PFSK-1 (cell line): Measurements from ENCODE around the gene MEGF9.

ENCODE experiments used
- FOXP2 ChIP-seq: optimal IDR thresholded peaks from 2 replicates; pipeline ENCODE3; 2011; ENCODE audit warnings: borderline replicate concordance, control low read depth, inconsistent platforms; ENCODE audit not compliant: insufficient read depth; ENCODE audit errors: extremely low read length, extremely low read depth
- POLR2AphosphoS5 ChIP-seq: IDR thresholded peaks from 2 replicates; pipeline ENCODE4 v1.6.1; 2012; ENCODE audit warnings: low read depth, mild to moderate bottlenecking, control low read depth, low read length, moderate library complexity
- SIN3A ChIP-seq: IDR thresholded peaks from 2 replicates; pipeline ENCODE4 v1.6.1; 2012; ENCODE audit warnings: mild to moderate bottlenecking, low read length, moderate library complexity, borderline replicate concordance; ENCODE audit not compliant: insufficient read depth
- TAF1 ChIP-seq: IDR thresholded peaks from 2 replicates; pipeline ENCODE4 v1.6.1; 2012; ENCODE audit warnings: low read length, control low read depth, borderline replicate concordance; ENCODE audit not compliant: insufficient read depth
- TF ChIP-seq, protein P1 (sequence below), 2 experiments: IDR thresholded peaks; 2 replicates each; pipeline versions ENCODE4 v1.6.1 to v1.8.0; 2011 to 2012; ENCODE audit warnings: low read depth in 2 of 2, low read length in 2 of 2, control low read depth in 1 of 2, inconsistent platforms in 1 of 2, mild to moderate bottlenecking in 1 of 2, moderate library complexity in 1 of 2; ENCODE audit not compliant: insufficient read depth in 1 of 2

DNA sequence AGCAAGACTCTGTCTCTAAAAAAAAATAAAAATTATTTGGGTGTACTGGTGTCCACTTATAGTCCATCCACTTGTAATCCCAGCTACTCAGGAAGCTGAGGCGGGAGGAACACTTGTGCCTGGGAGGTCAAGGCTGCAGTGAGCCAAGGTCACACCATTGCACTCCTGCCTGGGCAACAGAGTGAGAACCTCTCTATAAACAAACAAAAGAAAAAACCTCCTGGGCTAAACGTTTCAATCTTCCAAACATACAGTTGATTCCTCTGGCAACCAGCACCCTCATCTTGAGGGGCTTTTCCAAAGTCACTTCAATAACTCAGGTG lies 120.4 kb downstream of the MEGF9 start:
- no peak for TF ChIP-seq POLR2AphosphoS5
- no peak for TF ChIP-seq TAF1
- TF ChIP-seq, protein P1, sequence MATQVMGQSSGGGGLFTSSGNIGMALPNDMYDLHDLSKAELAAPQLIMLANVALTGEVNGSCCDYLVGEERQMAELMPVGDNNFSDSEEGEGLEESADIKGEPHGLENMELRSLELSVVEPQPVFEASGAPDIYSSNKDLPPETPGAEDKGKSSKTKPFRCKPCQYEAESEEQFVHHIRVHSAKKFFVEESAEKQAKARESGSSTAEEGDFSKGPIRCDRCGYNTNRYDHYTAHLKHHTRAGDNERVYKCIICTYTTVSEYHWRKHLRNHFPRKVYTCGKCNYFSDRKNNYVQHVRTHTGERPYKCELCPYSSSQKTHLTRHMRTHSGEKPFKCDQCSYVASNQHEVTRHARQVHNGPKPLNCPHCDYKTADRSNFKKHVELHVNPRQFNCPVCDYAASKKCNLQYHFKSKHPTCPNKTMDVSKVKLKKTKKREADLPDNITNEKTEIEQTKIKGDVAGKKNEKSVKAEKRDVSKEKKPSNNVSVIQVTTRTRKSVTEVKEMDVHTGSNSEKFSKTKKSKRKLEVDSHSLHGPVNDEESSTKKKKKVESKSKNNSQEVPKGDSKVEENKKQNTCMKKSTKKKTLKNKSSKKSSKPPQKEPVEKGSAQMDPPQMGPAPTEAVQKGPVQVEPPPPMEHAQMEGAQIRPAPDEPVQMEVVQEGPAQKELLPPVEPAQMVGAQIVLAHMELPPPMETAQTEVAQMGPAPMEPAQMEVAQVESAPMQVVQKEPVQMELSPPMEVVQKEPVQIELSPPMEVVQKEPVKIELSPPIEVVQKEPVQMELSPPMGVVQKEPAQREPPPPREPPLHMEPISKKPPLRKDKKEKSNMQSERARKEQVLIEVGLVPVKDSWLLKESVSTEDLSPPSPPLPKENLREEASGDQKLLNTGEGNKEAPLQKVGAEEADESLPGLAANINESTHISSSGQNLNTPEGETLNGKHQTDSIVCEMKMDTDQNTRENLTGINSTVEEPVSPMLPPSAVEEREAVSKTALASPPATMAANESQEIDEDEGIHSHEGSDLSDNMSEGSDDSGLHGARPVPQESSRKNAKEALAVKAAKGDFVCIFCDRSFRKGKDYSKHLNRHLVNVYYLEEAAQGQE (IDR thresholded peaks at IDR 0.05; ENCODE audit: insufficient read depth in 1 of 2, low read depth in 2 of 2, low read length in 2 of 2), result no peak
- no peak for TF ChIP-seq SIN3A
- TF ChIP-seq FOXP2, result no peak
